HG03139 (cell line): ENCODE data around the gene ASPSCR1.
"Not testable (repeated sequence)": the region's sequence is repeated elsewhere in the genome, so short reads cannot be mapped to it uniquely, and the experiment has no call there.

Experiments used
- ATAC-seq: cut with Tn5 transposase; IDR thresholded peaks from one replicate; pipeline ENCODE4 v1.9.1; 2021; ENCODE audit not compliant: unreplicated experiment

The ASPSCR1 gene

GRCh38 chr17:81940538-81941483 lies 36.6 kb upstream of the ASPSCR1 start:
- ATAC-seq: no peak

GRCh38 chr17:81941484-81942166 lies 35.8 kb upstream of the ASPSCR1 start:
- ATAC-seq: no peak

DNA sequence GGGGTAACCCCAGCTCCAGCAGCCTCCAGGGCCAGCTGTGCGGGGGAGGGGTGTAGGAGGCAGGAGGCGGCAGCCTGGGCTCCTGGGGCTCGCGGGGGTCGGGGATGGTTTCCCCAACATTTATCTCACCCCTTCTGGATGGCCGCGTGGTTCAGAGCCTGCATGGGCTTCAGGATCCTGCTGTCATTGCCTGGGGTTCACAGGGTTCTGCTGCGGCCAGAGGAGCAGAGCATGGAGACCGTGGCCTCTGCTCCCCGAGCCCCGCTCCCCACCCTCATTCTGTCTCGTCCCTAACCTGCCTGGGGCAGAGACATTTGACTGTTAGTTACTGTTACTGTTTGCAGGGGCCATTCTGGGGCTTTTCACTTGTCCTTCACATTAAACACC lies 35.3 kb upstream of the ASPSCR1 start:
- no peak for ATAC-seq

- ATAC-seq: no peak
Observed at GRCh38 chr17:81944858-81945257, 32.6 kb upstream of the ASPSCR1 start.

DNA sequence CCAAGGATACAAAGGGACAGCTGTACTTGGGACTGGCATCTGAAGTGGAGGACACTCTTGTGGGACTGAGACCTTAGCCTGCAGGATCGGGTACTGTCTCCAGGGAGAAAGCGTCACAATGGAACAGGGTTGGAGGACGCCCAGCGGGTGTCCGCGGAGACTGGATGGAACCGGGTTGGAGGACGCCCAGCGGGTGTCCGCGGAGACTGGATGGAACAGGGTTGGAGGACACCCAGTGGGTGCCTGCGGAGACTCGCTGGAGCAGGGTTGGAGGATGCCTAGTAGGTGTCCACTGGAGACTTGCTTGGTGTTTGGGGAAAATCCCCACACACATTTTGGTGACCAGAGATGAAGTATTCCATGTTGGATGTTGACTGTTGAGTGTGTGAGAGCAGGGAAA lies 30.2 kb upstream of the ASPSCR1 start, which contains the start of gene MYADML2:
Gene MYADML2, minus strand, starts transcription at position 45 of the 400 bp plus-strand sequence. CDS start 5,492 bp downstream, outside the sequence.
- ATAC-seq: no peak

- ATAC-seq: no peak
Observed at GRCh38 chr17:81948635-81949378, 28.6 kb upstream of the ASPSCR1 start.

- ATAC-seq: no peak
Observed at GRCh38 chr17:81950501-81950900, 26.9 kb upstream of the ASPSCR1 start.

GRCh38 chr17:81951785-81952684 lies 25.4 kb upstream of the ASPSCR1 start:
- no peak for ATAC-seq

GRCh38 chr17:81952792-81953228 lies 24.6 kb upstream of the ASPSCR1 start:
- no peak for ATAC-seq

DNA sequence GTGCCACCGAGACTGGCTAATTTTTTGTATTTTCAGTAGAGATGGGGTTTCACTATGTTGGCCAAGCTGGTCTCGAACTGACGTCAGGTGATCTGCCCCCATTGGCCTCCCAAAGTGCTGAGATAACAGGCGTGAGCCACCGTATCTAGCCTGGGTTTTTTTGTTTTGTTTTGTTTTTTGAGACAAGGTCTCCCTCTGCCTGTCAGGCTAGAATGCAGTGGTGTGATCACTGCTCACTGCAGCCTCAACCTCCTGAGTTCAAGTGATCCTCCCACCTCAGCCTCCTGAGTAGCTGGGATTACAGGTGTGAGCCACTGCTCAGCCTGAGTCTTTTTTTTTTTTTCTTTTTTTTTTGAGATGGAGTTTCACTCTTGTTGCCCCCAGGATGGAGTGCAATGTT lies 24.0 kb upstream of the ASPSCR1 start:
- ATAC-seq: not testable (repeated sequence)

GRCh38 chr17:81954131-81955057 lies 23.0 kb upstream of the ASPSCR1 start:
- ATAC-seq: no peak

DNA sequence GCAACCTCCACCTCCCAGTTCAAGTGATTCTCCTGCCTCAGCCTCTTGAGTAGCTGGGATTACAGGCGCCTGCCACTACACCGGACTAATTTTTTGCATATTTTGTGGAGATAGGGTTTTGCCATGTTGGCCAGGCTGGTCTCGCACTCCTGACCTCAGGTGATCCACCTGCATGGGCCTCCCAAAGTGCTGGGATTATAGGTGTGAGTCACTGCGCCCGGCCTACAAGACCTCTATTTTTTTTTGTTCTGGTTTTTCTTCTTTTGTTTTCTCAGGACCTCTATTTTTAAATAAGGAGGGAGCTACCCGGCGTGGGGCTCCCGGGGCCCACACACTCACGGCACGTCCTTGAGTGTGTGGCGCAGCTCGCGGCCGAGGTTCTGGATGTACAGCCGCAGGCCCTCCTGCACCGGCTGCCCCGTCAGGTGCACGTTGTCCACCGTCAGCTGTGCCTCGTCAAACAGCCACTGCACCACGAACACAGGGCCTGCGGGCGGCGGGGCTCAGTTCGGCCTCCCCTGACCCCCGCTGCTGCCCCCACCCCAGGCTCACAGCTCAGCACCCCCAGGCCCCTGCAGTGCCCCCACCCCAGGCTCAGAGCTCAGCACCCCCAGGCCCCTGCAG lies 22.3 kb upstream of the ASPSCR1 start:
- no peak for ATAC-seq

- no peak for ATAC-seq
Observed at GRCh38 chr17:81955756-81956544, 21.5 kb upstream of the ASPSCR1 start.

DNA sequence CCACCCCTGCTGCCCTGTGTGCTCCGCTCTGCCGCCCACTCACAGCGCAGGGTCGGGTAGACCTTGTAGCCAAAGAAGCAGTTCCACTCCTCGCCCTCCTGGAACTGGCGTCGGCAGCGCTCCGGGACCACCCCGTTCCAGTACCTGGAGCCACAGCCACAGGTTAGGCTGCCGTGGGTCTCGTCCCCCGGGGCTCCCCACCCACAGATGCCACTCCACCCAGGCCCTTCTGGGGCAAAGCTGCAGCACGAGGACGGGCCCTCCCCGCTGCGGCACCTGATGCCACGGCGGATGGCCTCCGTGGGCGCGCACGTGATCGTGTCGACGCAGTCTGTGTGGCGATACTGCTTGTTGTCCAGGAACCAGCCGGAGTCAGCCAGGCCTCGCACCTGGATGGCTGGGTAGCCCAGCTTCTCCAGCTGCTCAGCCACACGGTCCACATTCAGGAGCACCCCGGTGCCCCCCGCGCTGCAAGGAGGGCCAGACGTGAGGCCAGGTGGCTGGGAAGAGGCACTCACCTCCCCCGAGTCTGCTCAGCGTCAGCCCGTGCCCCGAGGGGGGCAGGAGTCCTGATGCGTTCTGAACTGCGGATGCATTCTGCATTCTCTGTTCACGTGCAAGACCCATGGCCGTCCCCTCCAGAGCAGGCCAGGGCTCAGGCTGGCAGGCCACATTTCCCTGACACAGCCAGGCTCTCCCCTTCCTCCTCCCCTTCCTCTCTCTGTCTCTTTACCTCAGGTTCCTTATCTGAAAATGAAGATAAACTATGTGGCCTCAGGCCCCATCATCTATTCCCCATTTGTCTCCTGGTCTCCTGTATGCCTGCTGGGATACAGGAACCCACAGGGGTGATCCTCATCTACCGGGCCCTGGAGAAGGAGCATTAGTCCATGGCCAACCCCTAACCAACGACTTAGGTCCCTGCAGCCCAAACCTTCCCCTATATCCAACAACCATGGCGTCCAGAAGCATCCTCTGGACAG lies 20.5 kb upstream of the ASPSCR1 start:
- no peak for ATAC-seq

DNA sequence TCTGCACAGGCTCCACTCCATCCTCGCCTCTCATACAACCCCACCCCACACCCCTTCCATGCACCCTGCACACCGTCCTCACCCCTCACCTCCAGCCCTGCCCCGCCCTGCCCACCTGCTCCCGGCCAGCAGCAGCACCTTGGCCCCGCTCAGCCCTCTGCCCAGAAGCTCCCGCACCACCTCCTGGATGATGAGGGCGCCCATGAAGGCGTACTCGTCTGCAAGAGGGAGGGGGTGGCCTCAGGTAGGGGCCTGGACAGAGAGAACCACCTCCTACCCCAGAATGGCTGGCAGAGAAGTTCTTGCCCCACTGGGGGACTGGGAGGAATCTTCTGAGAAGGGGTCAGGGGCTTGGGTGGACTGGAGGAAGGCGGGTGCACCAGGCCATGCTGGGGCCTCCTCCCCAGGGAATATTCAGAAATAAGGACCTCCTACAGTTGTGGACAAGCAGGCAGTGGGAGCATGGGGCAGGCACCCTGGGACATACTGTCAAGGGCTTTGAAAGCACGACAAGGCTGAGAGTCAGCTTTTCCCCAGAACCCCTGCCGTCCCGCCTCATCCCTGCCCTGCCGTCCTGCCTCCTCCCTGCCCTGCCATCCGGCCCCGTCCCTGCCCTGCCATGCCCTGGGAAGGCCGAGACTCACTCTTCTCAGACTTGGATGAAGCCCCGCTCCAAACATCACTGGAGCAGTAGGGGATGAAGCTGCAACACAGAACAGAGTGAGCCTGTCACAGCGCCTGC lies 19.6 kb upstream of the ASPSCR1 start:
- no peak for ATAC-seq
